Measurements from ENCODE around the gene ABI1.

ABI1 gene

DNA sequence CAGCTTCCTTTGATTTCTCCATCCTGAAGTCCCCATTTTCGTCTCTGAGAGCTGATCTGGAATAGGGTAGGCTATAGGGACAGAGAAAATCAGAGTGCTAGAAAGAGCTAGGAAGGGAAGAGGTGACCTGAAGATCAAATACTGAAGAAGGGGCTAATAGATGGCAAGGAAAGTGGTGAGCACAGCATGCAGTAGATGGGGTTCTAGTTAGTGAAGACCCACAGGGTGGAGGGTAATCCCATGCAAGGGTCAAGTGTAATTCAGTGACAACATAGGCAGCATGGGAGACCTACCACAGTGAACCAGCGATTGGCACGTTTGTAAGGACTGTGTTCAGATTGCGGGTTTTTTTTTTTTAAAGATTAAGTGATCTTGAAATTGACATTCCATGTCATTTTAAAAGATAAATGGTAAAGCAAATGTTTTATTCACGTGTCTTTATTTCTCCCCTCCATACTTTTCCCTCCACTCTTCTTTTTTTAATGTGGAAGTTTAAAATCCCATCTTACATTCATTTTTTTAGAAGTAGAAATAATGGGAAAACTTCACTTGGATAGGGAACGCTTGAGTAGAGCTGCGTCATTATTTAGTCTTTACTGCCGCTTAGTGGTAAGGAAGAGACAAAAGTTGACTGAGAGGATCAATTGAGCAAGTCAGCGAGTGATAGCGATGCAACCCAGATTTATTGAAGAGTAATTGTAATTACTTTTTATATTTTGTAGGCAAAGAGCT is 21.0 kb upstream of the ABI1 start:
- peak; percentile 62 for DNase-seq (ENCODE audit: extremely low spot score)
- CTCF ChIA-PET, result interaction anchor here (0.7 to 16.5 kb wide), 27 partner anchors 8 to 1007 kb away, joined by 3 to 251 read pairs (median 5); partner anchors contain the start of gene ABI1
- TF ChIP-seq, protein P1, sequence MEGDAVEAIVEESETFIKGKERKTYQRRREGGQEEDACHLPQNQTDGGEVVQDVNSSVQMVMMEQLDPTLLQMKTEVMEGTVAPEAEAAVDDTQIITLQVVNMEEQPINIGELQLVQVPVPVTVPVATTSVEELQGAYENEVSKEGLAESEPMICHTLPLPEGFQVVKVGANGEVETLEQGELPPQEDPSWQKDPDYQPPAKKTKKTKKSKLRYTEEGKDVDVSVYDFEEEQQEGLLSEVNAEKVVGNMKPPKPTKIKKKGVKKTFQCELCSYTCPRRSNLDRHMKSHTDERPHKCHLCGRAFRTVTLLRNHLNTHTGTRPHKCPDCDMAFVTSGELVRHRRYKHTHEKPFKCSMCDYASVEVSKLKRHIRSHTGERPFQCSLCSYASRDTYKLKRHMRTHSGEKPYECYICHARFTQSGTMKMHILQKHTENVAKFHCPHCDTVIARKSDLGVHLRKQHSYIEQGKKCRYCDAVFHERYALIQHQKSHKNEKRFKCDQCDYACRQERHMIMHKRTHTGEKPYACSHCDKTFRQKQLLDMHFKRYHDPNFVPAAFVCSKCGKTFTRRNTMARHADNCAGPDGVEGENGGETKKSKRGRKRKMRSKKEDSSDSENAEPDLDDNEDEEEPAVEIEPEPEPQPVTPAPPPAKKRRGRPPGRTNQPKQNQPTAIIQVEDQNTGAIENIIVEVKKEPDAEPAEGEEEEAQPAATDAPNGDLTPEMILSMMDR (IDR thresholded peaks at IDR 0.05; ENCODE audit: control extremely low read depth, extremely low read depth, low read depth, missing control alignments), result peak; percentile 68

GRCh38 chr10:26879744-26880143 is 19.0 kb upstream of the ABI1 start:
- ChIA-PET CTCF (interaction anchor here (1.1 to 16.5 kb wide), 3 partner anchors 18 to 164 kb away, joined by 3 to 251 read pairs (median 4); partner anchors contain the start of gene ABI1), POLR2A (no interaction called here)
- TF ChIP-seq, protein P1 (IDR thresholded peaks at IDR 0.05; ENCODE audit: control extremely low read depth, extremely low read depth, low read depth, missing control alignments), result no peak
- no peak for DNase-seq (ENCODE audit: extremely low spot score)

More for the DNA sequence above, 21.0 kb upstream of the ABI1 start:
- POLR2A ChIA-PET, result no interaction called here

GRCh38 chr10:26870766-26871165 is 10.0 kb upstream of the ABI1 start:
- TF ChIP-seq, protein P1 (IDR thresholded peaks at IDR 0.05; ENCODE audit: control extremely low read depth, extremely low read depth, low read depth, missing control alignments), result no peak
- ChIA-PET POLR2A (no interaction called here), CTCF (interaction anchor here (1.6 to 4.5 kb wide), 3 partner anchors 10 to 145 kb away, joined by 13 to 25 read pairs (median 16); partner anchors contain the start of gene ABI1)
- DNase-seq (ENCODE audit: extremely low spot score), result no peak

- DNase-seq (ENCODE audit: extremely low spot score), result no peak
- TF ChIP-seq, protein P1 (IDR thresholded peaks at IDR 0.05; ENCODE audit: control extremely low read depth, extremely low read depth, low read depth, missing control alignments), result no peak
- ChIA-PET POLR2A (interaction anchor here (0.6 kb wide), 1 partner anchor 35 kb away, joined by 4 read pairs; no protein-coding TSS in a partner anchor), CTCF (interaction anchor here (1.2 to 4.5 kb wide), 5 partner anchors 8 to 491 kb away, joined by 3 to 25 read pairs (median 5); partner anchors contain the start of gene ABI1)
These were observed 8.8 kb upstream of the ABI1 start for GRCh38 chr10:26869528-26869927.

- TF ChIP-seq, protein P1 (IDR thresholded peaks at IDR 0.05; ENCODE audit: control extremely low read depth, extremely low read depth, low read depth, missing control alignments), result no peak
- DNase-seq (ENCODE audit: extremely low spot score), result no peak
- POLR2A ChIA-PET, result no interaction called here
- CTCF ChIA-PET, result interaction anchor here (1.0 to 3.7 kb wide), 4 partner anchors 14 to 166 kb away, joined by 4 to 23 read pairs (median 8); partner anchors contain the start of gene PDSS1
These were observed 2.8 kb upstream of the ABI1 start for GRCh38 chr10:26863351-26864076.

Data from GM10248 (cell line).